Keratinocyte (primary cell): ENCODE measurements around the gene SERF2.

Experiments
- EZH2 ChIP-seq: IDR thresholded peaks from one replicate; pipeline ENCODE4 v1.6.1; 2012; ENCODE audit warnings: inconsistent platforms, mild to moderate bottlenecking, low read length, moderate library complexity
- TF ChIP-seq, protein P1 (sequence below), 3 experiments: IDR thresholded peaks in 1 of 3; conservative IDR thresholded peaks in 1 of 3; optimal IDR thresholded peaks in 1 of 3; 2 replicates in 2 of 3; 3 replicates in 1 of 3; pipeline versions ENCODE3 to v1.5.1; 2011; ENCODE audit warnings: low read length in 3 of 3, mild to moderate bottlenecking in 3 of 3, moderate library complexity in 2 of 3, control low read depth in 1 of 3, inconsistent platforms in 1 of 3; ENCODE audit not compliant: insufficient read depth in 2 of 3; ENCODE audit errors: extremely low read depth in 1 of 3

DNA sequence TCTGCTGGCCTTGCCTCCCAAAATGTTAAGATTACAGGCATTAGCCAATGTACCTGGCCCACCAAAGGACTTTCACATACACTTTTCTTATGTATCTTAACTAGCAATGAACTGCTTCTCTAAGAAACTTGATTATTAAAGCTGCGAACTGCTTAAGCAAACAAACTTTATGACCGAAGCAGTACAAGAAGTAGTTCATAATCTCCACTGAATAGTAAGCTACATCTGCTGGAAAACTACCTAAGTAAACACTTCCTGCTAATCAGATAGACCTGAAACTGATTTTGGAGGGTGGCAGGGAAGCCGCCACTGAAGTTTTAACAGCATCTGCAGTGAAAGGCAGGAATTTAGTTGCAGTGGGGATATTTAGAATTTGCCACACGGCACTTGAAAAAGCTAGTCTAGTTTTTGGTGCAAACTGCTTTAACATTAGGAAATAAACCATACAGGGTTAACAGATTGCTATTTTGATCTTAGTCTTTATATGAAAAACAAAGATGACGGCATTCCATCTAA, 16.4 kb downstream of the SERF2 start:
- TF ChIP-seq, protein P1, sequence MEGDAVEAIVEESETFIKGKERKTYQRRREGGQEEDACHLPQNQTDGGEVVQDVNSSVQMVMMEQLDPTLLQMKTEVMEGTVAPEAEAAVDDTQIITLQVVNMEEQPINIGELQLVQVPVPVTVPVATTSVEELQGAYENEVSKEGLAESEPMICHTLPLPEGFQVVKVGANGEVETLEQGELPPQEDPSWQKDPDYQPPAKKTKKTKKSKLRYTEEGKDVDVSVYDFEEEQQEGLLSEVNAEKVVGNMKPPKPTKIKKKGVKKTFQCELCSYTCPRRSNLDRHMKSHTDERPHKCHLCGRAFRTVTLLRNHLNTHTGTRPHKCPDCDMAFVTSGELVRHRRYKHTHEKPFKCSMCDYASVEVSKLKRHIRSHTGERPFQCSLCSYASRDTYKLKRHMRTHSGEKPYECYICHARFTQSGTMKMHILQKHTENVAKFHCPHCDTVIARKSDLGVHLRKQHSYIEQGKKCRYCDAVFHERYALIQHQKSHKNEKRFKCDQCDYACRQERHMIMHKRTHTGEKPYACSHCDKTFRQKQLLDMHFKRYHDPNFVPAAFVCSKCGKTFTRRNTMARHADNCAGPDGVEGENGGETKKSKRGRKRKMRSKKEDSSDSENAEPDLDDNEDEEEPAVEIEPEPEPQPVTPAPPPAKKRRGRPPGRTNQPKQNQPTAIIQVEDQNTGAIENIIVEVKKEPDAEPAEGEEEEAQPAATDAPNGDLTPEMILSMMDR (optimal IDR thresholded peaks at IDR 0.05 in 1 of 3, IDR thresholded peaks at IDR 0.05 in 1 of 3, conservative IDR thresholded peaks at IDR 0.05 in 1 of 3; ENCODE audit: extremely low read depth in 1 of 3, insufficient read depth in 2 of 3, low read length in 3 of 3), result no peak
- TF ChIP-seq EZH2, result no peak
